ENCODE data around the gene DET1.

The DET1 gene

DNA sequence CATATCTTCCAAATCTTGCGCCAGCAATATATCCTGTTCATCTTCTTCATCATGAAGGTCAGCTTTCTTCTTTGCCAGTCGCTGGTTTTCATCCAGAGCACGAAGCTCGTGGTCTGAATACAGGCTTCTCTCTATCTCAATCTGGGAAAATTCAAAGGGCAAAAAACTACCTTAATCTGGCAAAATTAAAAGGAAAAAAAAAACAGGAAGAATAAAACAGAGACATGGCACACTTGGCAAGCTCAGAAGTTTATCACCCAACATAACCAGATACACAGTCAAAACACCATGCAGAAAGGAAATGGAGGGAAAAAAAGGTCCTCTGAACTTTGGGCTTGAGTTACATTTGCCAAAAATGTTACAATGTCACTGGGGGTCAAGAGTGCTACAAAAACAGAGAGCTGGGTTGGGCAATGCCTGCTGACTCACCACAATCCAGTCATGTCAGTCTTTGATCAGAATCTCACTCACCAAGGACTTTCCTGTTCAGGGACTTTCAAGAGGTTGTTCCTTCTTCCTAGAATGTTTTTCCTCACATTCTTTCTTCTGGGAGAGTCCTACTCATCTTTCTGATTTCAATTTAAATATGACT, 80.8 kb downstream of the DET1 start:
- DNase-seq (ENCODE audit: low spot score), result peak; percentile 35

DNA sequence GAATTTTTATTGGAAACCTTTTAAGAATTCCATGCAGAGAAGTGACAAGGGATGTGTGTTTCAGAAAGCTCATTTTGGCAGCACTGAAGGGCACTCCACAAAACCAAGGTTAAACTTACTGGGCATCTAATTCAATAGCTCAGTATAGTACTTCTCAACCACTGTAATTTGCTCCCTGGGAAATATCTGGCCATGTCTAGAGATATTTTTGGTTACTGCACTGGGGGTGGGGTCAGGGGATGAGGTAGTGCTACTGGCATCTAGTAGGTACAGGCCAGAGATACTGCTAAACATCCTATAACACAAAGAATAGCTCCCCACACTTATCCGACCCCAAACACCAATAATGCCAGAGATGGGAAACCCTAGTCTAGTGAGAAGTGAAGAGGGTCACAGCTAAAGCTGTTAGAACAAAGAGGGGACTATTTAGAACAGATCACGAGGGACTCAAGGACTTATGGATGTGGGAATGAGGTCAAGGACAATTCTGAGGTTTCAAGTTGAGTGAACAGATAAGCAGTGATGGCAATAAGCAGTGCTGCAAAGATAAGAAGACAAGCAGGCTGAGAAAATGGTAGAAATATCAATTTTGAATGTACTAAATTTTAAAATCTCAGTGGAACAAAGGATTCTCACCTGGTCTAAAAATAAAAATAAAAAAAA, 82.5 kb downstream of the DET1 start:
- DNase-seq (ENCODE audit: low spot score), result no peak

Data from AG08396 (cell line).